ENCODE results near the gene XRCC5.

DNA sequence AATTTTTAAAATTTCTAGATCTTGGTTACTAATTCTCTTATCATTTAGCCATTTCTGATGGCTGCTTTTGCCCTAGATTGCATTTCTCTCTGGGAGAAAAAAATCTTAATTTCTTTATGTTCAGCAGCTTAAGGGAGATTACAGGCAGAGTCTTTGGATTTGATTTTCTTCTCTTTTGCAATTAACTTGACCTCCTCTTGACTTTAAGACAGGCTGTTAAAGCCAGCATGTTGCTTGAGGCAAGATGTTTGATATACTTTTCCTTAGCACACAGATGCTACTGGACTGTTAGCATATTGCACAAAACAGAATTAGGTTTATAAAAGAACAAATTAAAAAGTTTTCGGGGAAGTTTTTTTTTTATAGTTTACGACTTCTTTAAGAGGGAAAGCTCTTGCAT is 50.0 kb downstream of the XRCC5 start:
- TF ChIP-seq, protein P1, sequence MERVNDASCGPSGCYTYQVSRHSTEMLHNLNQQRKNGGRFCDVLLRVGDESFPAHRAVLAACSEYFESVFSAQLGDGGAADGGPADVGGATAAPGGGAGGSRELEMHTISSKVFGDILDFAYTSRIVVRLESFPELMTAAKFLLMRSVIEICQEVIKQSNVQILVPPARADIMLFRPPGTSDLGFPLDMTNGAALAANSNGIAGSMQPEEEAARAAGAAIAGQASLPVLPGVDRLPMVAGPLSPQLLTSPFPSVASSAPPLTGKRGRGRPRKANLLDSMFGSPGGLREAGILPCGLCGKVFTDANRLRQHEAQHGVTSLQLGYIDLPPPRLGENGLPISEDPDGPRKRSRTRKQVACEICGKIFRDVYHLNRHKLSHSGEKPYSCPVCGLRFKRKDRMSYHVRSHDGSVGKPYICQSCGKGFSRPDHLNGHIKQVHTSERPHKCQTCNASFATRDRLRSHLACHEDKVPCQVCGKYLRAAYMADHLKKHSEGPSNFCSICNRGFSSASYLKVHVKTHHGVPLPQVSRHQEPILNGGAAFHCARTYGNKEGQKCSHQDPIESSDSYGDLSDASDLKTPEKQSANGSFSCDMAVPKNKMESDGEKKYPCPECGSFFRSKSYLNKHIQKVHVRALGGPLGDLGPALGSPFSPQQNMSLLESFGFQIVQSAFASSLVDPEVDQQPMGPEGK (CRISPR knock-in tag; IDR thresholded peaks at IDR 0.05; ENCODE audit: borderline replicate concordance), result no peak
- TF ChIP-seq ZFP3 (CRISPR knock-in tag; IDR thresholded peaks at IDR 0.05), result no peak
- TF ChIP-seq, protein P2, sequence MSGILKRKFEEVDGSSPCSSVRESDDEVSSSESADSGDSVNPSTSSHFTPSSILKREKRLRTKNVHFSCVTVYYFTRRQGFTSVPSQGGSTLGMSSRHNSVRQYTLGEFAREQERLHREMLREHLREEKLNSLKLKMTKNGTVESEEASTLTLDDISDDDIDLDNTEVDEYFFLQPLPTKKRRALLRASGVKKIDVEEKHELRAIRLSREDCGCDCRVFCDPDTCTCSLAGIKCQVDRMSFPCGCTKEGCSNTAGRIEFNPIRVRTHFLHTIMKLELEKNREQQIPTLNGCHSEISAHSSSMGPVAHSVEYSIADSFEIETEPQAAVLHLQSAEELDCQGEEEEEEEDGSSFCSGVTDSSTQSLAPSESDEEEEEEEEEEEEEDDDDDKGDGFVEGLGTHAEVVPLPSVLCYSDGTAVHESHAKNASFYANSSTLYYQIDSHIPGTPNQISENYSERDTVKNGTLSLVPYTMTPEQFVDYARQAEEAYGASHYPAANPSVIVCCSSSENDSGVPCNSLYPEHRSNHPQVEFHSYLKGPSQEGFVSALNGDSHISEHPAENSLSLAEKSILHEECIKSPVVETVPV (CRISPR knock-in tag; IDR thresholded peaks at IDR 0.05), result no peak
- TF ChIP-seq TOX (CRISPR knock-in tag; IDR thresholded peaks at IDR 0.05; ENCODE audit: borderline replicate concordance), result no peak
- no peak for TF ChIP-seq BACH2 (CRISPR knock-in tag; IDR thresholded peaks at IDR 0.05; ENCODE audit: borderline replicate concordance)
- no peak for TF ChIP-seq SNAI2 (CRISPR knock-in tag; IDR thresholded peaks at IDR 0.05)
- TF ChIP-seq OSR1 (CRISPR knock-in tag; IDR thresholded peaks at IDR 0.05), result no peak
